ENCODE results near the gene CARD9.

CARD9 gene

GRCh38 chr9:136351252-136351800 lies 22.1 kb downstream of the CARD9 start:
- TF ChIP-seq CTCF (IDR thresholded peaks at IDR 0.05; ENCODE audit: low read depth, low read length): no peak

GRCh38 chr9:136349546-136349945 lies 23.9 kb downstream of the CARD9 start:
- no peak for TF ChIP-seq CTCF (IDR thresholded peaks at IDR 0.05; ENCODE audit: low read depth, low read length)
- no peak overlapping the region for H3K4me3 ChIP-seq (ENCODE audit: low read depth, low read length)

More at GRCh38 chr9:136351252-136351800, 22.1 kb downstream of the CARD9 start:
- H3K4me3 ChIP-seq (ENCODE audit: low read depth, low read length): no peak overlapping the region

GRCh38 chr9:136348691-136349090 lies 24.8 kb downstream of the CARD9 start:
- no peak overlapping the region for H3K4me3 ChIP-seq (ENCODE audit: low read depth, low read length)
- TF ChIP-seq CTCF (IDR thresholded peaks at IDR 0.05; ENCODE audit: low read depth, low read length): no peak

- no peak for TF ChIP-seq CTCF (IDR thresholded peaks at IDR 0.05; ENCODE audit: low read depth, low read length)
- no peak overlapping the region for H3K4me3 ChIP-seq (ENCODE audit: low read depth, low read length)
Observed at GRCh38 chr9:136347472-136348256, 25.8 kb downstream of the CARD9 start.

- TF ChIP-seq CTCF (IDR thresholded peaks at IDR 0.05; ENCODE audit: low read depth, low read length): no peak
- H3K4me3 ChIP-seq (ENCODE audit: low read depth, low read length): no peak overlapping the region
Observed at GRCh38 chr9:136346927-136347465, 26.5 kb downstream of the CARD9 start.

- no peak overlapping the region for H3K4me3 ChIP-seq (ENCODE audit: low read depth, low read length)
Observed at GRCh38 chr9:136346157-136346481, 27.4 kb downstream of the CARD9 start.

More at GRCh38 chr9:136346157-136346481, 27.4 kb downstream of the CARD9 start:
- TF ChIP-seq CTCF (IDR thresholded peaks at IDR 0.05; ENCODE audit: low read depth, low read length): no peak

Data from WI38 (cell line).